Measurements from ENCODE around the gene KIF2A.

Gene KIF2A

GRCh38 chr5:62374090-62374489 lies 68.1 kb downstream of the KIF2A start:
- in situ Hi-C loops (cut with MboI; ENCODE audit: low sequenced_read_pairs), result no loop called here

- in situ Hi-C loops (cut with MboI; ENCODE audit: low sequenced_read_pairs), result no loop called here
Observed at GRCh38 chr5:62375627-62376026, 69.6 kb downstream of the KIF2A start.

- in situ Hi-C loops (cut with MboI; ENCODE audit: low sequenced_read_pairs), result no loop called here
Observed at GRCh38 chr5:62376064-62376463, 70.1 kb downstream of the KIF2A start.

GRCh38 chr5:62385131-62385530 lies 79.1 kb downstream of the KIF2A start:
- in situ Hi-C loops (cut with MboI; ENCODE audit: low sequenced_read_pairs), result no loop called here

GRCh38 chr5:62385816-62386400 lies 79.9 kb downstream of the KIF2A start:
- in situ Hi-C loops (cut with MboI; ENCODE audit: low sequenced_read_pairs), result no loop called here

GRCh38 chr5:62386824-62387223 lies 80.8 kb downstream of the KIF2A start:
- in situ Hi-C loops (cut with MboI; ENCODE audit: low sequenced_read_pairs), result no loop called here

GRCh38 chr5:62395210-62395950 lies 89.4 kb downstream of the KIF2A start:
- in situ Hi-C loops (cut with MboI; ENCODE audit: low sequenced_read_pairs), result no loop called here

GRCh38 chr5:62403411-62404250 lies 97.6 kb downstream of the KIF2A start, which contains the start of gene DIMT1:
DIMT1 (minus strand) TSS chr5:62403905; CDS start chr5:62403772, 133 bp downstream.
- in situ Hi-C loops (cut with MboI; ENCODE audit: low sequenced_read_pairs), result no loop called here

- in situ Hi-C loops (cut with MboI; ENCODE audit: low sequenced_read_pairs), result no loop called here
Observed at GRCh38 chr5:62412549-62413329, 106.7 kb downstream of the KIF2A start, which contains the start of gene IPO11. IPO11 (plus strand) TSS chr5:62412763; CDS start chr5:62437280, 24,517 bp downstream.

GRCh38 chr5:62413711-62414110 lies 107.7 kb downstream of the KIF2A start:
- in situ Hi-C loops (cut with MboI; ENCODE audit: low sequenced_read_pairs), result no loop called here

GRCh38 chr5:62418462-62419076 lies 112.6 kb downstream of the KIF2A start:
- in situ Hi-C loops (cut with MboI; ENCODE audit: low sequenced_read_pairs), result no loop called here

- in situ Hi-C loops (cut with MboI; ENCODE audit: low sequenced_read_pairs), result no loop called here
Observed at GRCh38 chr5:62419609-62420008, 113.6 kb downstream of the KIF2A start.

- in situ Hi-C loops (cut with MboI; ENCODE audit: low sequenced_read_pairs), result no loop called here
Observed at GRCh38 chr5:62421414-62421813, 115.4 kb downstream of the KIF2A start.

- in situ Hi-C loops (cut with MboI; ENCODE audit: low sequenced_read_pairs), result no loop called here
Observed at GRCh38 chr5:62424763-62425162, 118.8 kb downstream of the KIF2A start.

- in situ Hi-C loops (cut with MboI; ENCODE audit: low sequenced_read_pairs), result no loop called here
Observed at GRCh38 chr5:62431735-62432620, 126.0 kb downstream of the KIF2A start.

GRCh38 chr5:62432621-62433064 lies 126.6 kb downstream of the KIF2A start:
- in situ Hi-C loops (cut with MboI; ENCODE audit: low sequenced_read_pairs), result no loop called here
